AG04450 (cell line): ENCODE data around the gene KANSL2. TPM values are rescaled to one million over a fixed set of nuclear protein-coding genes. Genes with fewer than 3 reads are reported as not detected.

Source experiments
- CTCF ChIA-PET: fragments of 300-600, 350-600 bp; formaldehyde crosslinking; extraction: SDS; loops from one replicate; lab custom pipeline; 2022; ENCODE audit warnings: antibody characterized with exemption, inconsistent platforms; lab: Charles Lee
- POLR2A ChIA-PET: fragments of 350-600 bp; formaldehyde crosslinking; extraction: SDS; loops from one replicate; lab custom pipeline; 2021; ENCODE audit warnings: antibody characterized with exemption, inconsistent platforms; lab: Yijun Ruan, JAX
- DNase-seq: peaks from one replicate; pipeline ENCODE4 v3.0.0-alpha.2; 2011; ENCODE audit warnings: low read depth, low spot score
- H3K27ac ChIP-seq: one replicate; pipeline ENCODE4 v1.5.1; 2012; ENCODE audit warnings: low read depth, low read length, control low read depth
- H3K27me3 ChIP-seq: one replicate; pipeline ENCODE4 v1.6.0; 2012; ENCODE audit warnings: low read length; ENCODE audit not compliant: control insufficient read depth, insufficient read depth
- H3K4me3 ChIP-seq: 2 replicates; pipeline ENCODE4 v1.5.1; 2011; ENCODE audit warnings: mild to moderate bottlenecking, low read depth, low read length, control low read depth
- H3K9me3 ChIP-seq: 2 replicates; pipeline ENCODE4 v1.5.1; 2012; ENCODE audit warnings: low read length; ENCODE audit not compliant: control insufficient read depth, insufficient read depth
- CTCF ChIP-seq: IDR thresholded peaks from 2 replicates; pipeline ENCODE4 v1.5.1; 2011; ENCODE audit warnings: low read depth, low read length, control low read depth, inconsistent platforms
- polyA plus RNA-seq: library from polyadenylated mRNA; depleted of rRNA; stranded (reverse); fragments of >200 nt; gene quantifications from 2 replicates; pipeline ENCODE4 v1.2.3, GENCODE V29; 2011

KANSL2 gene
- polyA plus RNA-seq, 1 experiment = 37.9 TPM

- ChIA-PET POLR2A (no interaction called here), CTCF (interaction anchor here (0.6 kb wide), 1 partner anchor 119 kb away, joined by 3 read pairs; no protein-coding TSS in a partner anchor)
- no peaks in the 10 kb centered on the region for H3K27me3 ChIP-seq
- no peak for TF ChIP-seq CTCF
- H3K27ac ChIP-seq = no peak overlapping the region
- H3K4me3 ChIP-seq = no peak overlapping the region
- no peaks in the 10 kb centered on the region for H3K9me3 ChIP-seq
- no peak for DNase-seq
Measured at GRCh38 chr12:48695859-48696258, 13.8 kb upstream of the KANSL2 start.

- ChIA-PET POLR2A (no interaction called here), CTCF (interaction anchor here (1.3 kb wide), 1 partner anchor 17 kb away, joined by 3 read pairs; no protein-coding TSS in a partner anchor)
- no peak for TF ChIP-seq CTCF
- Histone ChIP-seq H3K9me3 (no peaks in the 10 kb centered on the region), H3K27ac (no peak overlapping the region), H3K27me3 (no peaks in the 10 kb centered on the region), H3K4me3 (no peak overlapping the region)
- DNase-seq = no peak
Measured at GRCh38 chr12:48694038-48694437, 12.0 kb upstream of the KANSL2 start.

DNA sequence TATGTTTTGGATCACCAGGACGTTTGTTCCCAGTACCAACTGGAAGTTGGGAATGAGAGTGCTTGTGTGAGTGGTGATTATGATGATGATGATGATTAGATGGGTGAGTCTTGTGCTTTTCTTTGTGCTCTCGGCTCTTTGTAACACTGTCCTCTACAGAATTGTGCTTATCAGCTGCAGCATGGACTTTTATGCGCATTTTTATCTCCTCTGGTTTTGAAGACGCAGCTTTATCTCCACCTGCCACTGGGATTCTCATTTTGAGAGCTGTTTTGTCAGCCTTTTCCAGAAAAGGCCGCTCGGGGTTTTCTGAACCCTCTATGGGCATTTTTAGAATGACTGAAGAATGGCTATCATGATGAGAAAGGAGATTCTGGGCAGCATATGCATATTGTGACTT, 11.5 kb upstream of the KANSL2 start:
- Histone ChIP-seq H3K27me3 (no peaks in the 10 kb centered on the region), H3K9me3 (no peaks in the 10 kb centered on the region), H3K27ac (no peak overlapping the region), H3K4me3 (no peak overlapping the region)
- no peak for DNase-seq
- ChIA-PET CTCF (interaction anchor here (1.3 kb wide), 1 partner anchor 17 kb away, joined by 3 read pairs; no protein-coding TSS in a partner anchor), POLR2A (no interaction called here)
- no peak for TF ChIP-seq CTCF

- POLR2A ChIA-PET = interaction anchor here (1.6 kb wide), 1 partner anchor 10 kb away, joined by 8 read pairs; the partner anchor contains the start of gene KANSL2
- no peak overlapping the region for H3K27ac ChIP-seq
- H3K4me3 ChIP-seq = no peak overlapping the region
- no peaks in the 10 kb centered on the region for H3K27me3 ChIP-seq
- no peak for DNase-seq
- no peak for TF ChIP-seq CTCF
- CTCF ChIA-PET = no interaction called here
- H3K9me3 ChIP-seq = no peaks in the 10 kb centered on the region
Measured at GRCh38 chr12:48691826-48692487, 9.9 kb upstream of the KANSL2 start.

DNA sequence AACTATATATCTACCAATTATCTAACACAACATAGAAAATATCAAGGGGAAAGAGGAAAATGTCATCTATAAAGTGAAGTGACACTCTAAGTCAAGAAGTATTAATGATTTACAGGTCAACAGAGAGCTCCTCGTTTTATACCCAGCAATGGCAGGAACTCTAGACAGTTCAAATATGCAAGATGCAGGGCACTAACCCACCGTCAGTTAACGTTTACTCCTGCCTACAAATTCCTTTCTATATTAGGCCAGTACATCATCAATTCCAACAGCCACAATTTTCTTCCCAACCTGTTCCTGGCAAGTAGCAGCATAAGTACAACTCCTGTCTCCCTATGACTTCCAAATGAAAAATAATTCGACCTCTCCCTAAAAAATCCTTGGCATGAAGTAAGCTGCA, 9.0 kb upstream of the KANSL2 start:
- POLR2A ChIA-PET = interaction anchor here (1.6 kb wide), 1 partner anchor 9 kb away, joined by 8 read pairs; the partner anchor contains the start of gene KANSL2
- H3K4me3 ChIP-seq = no peak overlapping the region
- no peaks in the 10 kb centered on the region for H3K9me3 ChIP-seq
- no peak overlapping the region for H3K27ac ChIP-seq
- CTCF ChIA-PET = interaction anchor here (1.3 kb wide), 1 partner anchor 62 kb away, joined by 5 read pairs; no protein-coding TSS in a partner anchor
- H3K27me3 ChIP-seq = no peaks in the 10 kb centered on the region
- no peak for DNase-seq
- no peak for TF ChIP-seq CTCF
